HepG2 (cell line): ENCODE results near the gene PIM1. TPM values are rescaled to one million over a fixed set of nuclear protein-coding genes. Genes with fewer than 3 reads are reported as not detected.

Experiments used
- BRCA1 ChIP-seq: sonication (generic); formaldehyde crosslinking; IDR thresholded peaks from 2 replicates; pipeline ENCODE4 v1.4.0; 2020; ENCODE audit warnings: missing genetic modification reagents
- CC2D1A ChIP-seq: sonication (generic); formaldehyde crosslinking; IDR thresholded peaks from 2 replicates; pipeline ENCODE4 v1.8.1; 2023; ENCODE audit warnings: mild to moderate bottlenecking, missing genetic modification reagents
- HMGXB3 ChIP-seq: sonication (generic); formaldehyde crosslinking; IDR thresholded peaks from 2 replicates; pipeline ENCODE4 v1.4.0; 2020; ENCODE audit warnings: missing genetic modification reagents, borderline replicate concordance
- JARID2 ChIP-seq: sonication (generic); formaldehyde crosslinking; IDR thresholded peaks from 2 replicates; pipeline ENCODE4 v1.8.1; 2023; ENCODE audit warnings: missing genetic modification reagents, inconsistent platforms; ENCODE audit not compliant: insufficient replicate concordance
- KMT2A ChIP-seq: sonication (generic); formaldehyde crosslinking; IDR thresholded peaks from 2 replicates; pipeline ENCODE4 v1.4.0; 2020; ENCODE audit warnings: missing genetic modification reagents
- NCOA1 ChIP-seq: sonication (generic); formaldehyde crosslinking; IDR thresholded peaks from 2 replicates; pipeline ENCODE4 v1.9.0; 2021; ENCODE audit warnings: missing genetic modification reagents
- RBM22 ChIP-seq: fragments of 200-400 bp; formaldehyde crosslinking; optimal IDR thresholded peaks from 2 replicates; pipeline ENCODE3; 2017; ENCODE audit warnings: mild to moderate bottlenecking, low read length, moderate library complexity
- REPIN1 ChIP-seq: sonication (generic); formaldehyde crosslinking; IDR thresholded peaks from 2 replicates; pipeline ENCODE4 v1.8.0; 2022; ENCODE audit warnings: missing genetic modification reagents, low read depth, mild to moderate bottlenecking, borderline replicate concordance
- SRF ChIP-seq: IDR thresholded peaks from 2 replicates; pipeline ENCODE4 v1.6.1; 2011; ENCODE audit warnings: mild to moderate bottlenecking, low read depth, low read length, moderate library complexity
- STAT6 ChIP-seq: sonication (generic); formaldehyde crosslinking; IDR thresholded peaks from 2 replicates; pipeline ENCODE4 v1.4.0; 2020; ENCODE audit warnings: missing genetic modification reagents, mild to moderate bottlenecking, borderline replicate concordance
- TEAD3 ChIP-seq: optimal IDR thresholded peaks from 2 replicates; pipeline ENCODE3; 2016; ENCODE audit warnings: borderline replicate concordance
- ZMYM2 ChIP-seq: sonication (generic); formaldehyde crosslinking; IDR thresholded peaks from 2 replicates; pipeline ENCODE4 v1.8.0; 2022; ENCODE audit warnings: mild to moderate bottlenecking, missing genetic modification reagents
- ZNF276 ChIP-seq: sonication (generic); formaldehyde crosslinking; IDR thresholded peaks from 2 replicates; pipeline ENCODE4 v1.4.0; 2020; ENCODE audit warnings: mild to moderate bottlenecking, low read depth, missing genetic modification reagents
- ZNF382 ChIP-seq: sonication (generic); formaldehyde crosslinking; IDR thresholded peaks from 2 replicates; pipeline ENCODE4 v1.5.0; 2020; ENCODE audit warnings: missing genetic modification reagents, mild to moderate bottlenecking, borderline replicate concordance
- ZNF430 ChIP-seq: sonication (generic); formaldehyde crosslinking; IDR thresholded peaks from 2 replicates; pipeline ENCODE4 v1.9.0; 2021; ENCODE audit warnings: mild to moderate bottlenecking, missing genetic modification reagents
- ZNF512 ChIP-seq: sonication (generic); formaldehyde crosslinking; IDR thresholded peaks from 2 replicates; pipeline ENCODE4 v1.4.0; 2020; ENCODE audit warnings: mild to moderate bottlenecking, missing genetic modification reagents
- ZNF766 ChIP-seq: sonication (generic); formaldehyde crosslinking; IDR thresholded peaks from 2 replicates; pipeline ENCODE4 v1.5.0; 2020; ENCODE audit warnings: missing genetic modification reagents, borderline replicate concordance
- polyA plus RNA-seq, 8 experiments: library from polyadenylated mRNA; depleted of rRNA in 3 of 8; stranded (reverse) in 7 of 8; unstranded in 1 of 8; fragments of >200 nt; fragmentation: Illumina TruSeq in 4 of 8; extraction: Trizol in 4 of 8; gene quantifications; 2 replicates each; pipeline versions ENCODE4 v1.2.1 to v1.2.3, GENCODE V29; 2011 to 2016; ENCODE audit warnings: low read depth in 4 of 8, missing spikeins in 1 of 8, mixed read lengths in 1 of 8; ENCODE audit not compliant: insufficient read depth in 1 of 8
- total RNA-seq, 5 experiments: library from RNA; depleted of rRNA; stranded (reverse); fragments of >200 nt; fragmentation: Illumina TruSeq; extraction: Trizol; gene quantifications; 2 replicates each; pipeline ENCODE4 v1.2.3, GENCODE V29; 2016; ENCODE audit warnings: low read depth in 1 of 5

The PIM1 gene
- total and polyA plus RNA-seq, 2 of the 13 experiments (the other 11 are each of a cell fraction or from before 2014, with no cell fraction given), result 29.4 to 117 TPM

- no peak for TF ChIP-seq HMGXB3 (CRISPR knock-in tag)
- no peak for TF ChIP-seq KMT2A (CRISPR knock-in tag)
- TF ChIP-seq REPIN1, result peak; percentile 64; the same call in 1 of the 2 replicates
- TF ChIP-seq JARID2, result no peak
- peak; percentile 79 for TF ChIP-seq ZMYM2
- no peak for TF ChIP-seq ZNF512 (CRISPR knock-in tag)
- no peak for TF ChIP-seq ZNF276 (CRISPR knock-in tag)
- TF ChIP-seq ZNF430 (CRISPR knock-in tag), result peak; percentile 93
- TF ChIP-seq BRCA1 (CRISPR knock-in tag), result peak; percentile 67; the same call in 1 of the 2 replicates
- no peak for TF ChIP-seq ZNF382
- TF ChIP-seq ZNF766 (CRISPR knock-in tag), result no peak
- TF ChIP-seq RBM22, result no peak
- TF ChIP-seq SRF, result no peak
- TF ChIP-seq CC2D1A, result no peak
- no peak for TF ChIP-seq TEAD3 (CRISPR knock-in tag)
- TF ChIP-seq NCOA1 (CRISPR knock-in tag), result peak; percentile 34; the same call in 1 of the 2 replicates
- peak; percentile 30; the same call in 1 of the 2 replicates for TF ChIP-seq STAT6 (CRISPR knock-in tag)
These were observed at the start of gene PIM1 (continued) for GRCh38 chr6:37169496-37170272.
